GM23338 (cell line): ENCODE measurements around the gene TENM4. TPM values are rescaled to one million over a fixed set of nuclear protein-coding genes. Genes with fewer than 3 reads are reported as not detected.

Experiments
- ATAC-seq: fragments of 200-7000 bp; cut with Tn5 transposase; 3 replicates; pipeline ENCODE4 v1.9.1; 2020
- DNase-seq: peaks from one replicate; pipeline ENCODE4 v3.0.0-alpha.2; 2015; ENCODE audit warnings: low spot score
- H2AFZ ChIP-seq: fragments of 200-600 bp; sonication (generic); 2 replicates; pipeline ENCODE4 v1.8.0; 2016; ENCODE audit warnings: antibody characterized with exemption, mild to moderate bottlenecking, moderate library complexity
- H3F3A ChIP-seq: fragments of 200-600 bp; sonication (generic); replicated peaks from 2 replicates; pipeline ENCODE4 v1.8.0; 2017; ENCODE audit warnings: antibody characterized with exemption, mixed run types, low read depth
- H3K27ac ChIP-seq: fragments of 200-600 bp; sonication (generic); 2 replicates; pipeline ENCODE4 v1.6.1; 2016; ENCODE audit warnings: low read depth
- H3K27me3 ChIP-seq: fragments of 200-600 bp; sonication (generic); 2 replicates; pipeline ENCODE4 v1.8.0; 2016; ENCODE audit warnings: mild to moderate bottlenecking, mixed run types, moderate library complexity; ENCODE audit not compliant: insufficient read depth
- H3K36me3 ChIP-seq: fragments of 200-600 bp; sonication (generic); 2 replicates; pipeline ENCODE4 v1.8.0; 2016; ENCODE audit warnings: mild to moderate bottlenecking; ENCODE audit not compliant: insufficient read depth
- H3K4me1 ChIP-seq: fragments of 200-600 bp; sonication (generic); 2 replicates; pipeline ENCODE4 v1.8.0; 2016; ENCODE audit warnings: mild to moderate bottlenecking, moderate library complexity; ENCODE audit not compliant: insufficient read depth
- H3K4me2 ChIP-seq: fragments of 200-600 bp; sonication (generic); 2 replicates; pipeline ENCODE4 v1.7.1; 2017; ENCODE audit warnings: mixed run types
- H3K4me3 ChIP-seq: fragments of 200-600 bp; sonication (generic); 2 replicates; pipeline ENCODE4 v1.6.1; 2016; ENCODE audit warnings: mixed run types
- H3K79me2 ChIP-seq: fragments of 200-600 bp; sonication (generic); replicated peaks from 2 replicates; pipeline ENCODE4 v1.8.0; 2017; ENCODE audit warnings: mild to moderate bottlenecking; ENCODE audit not compliant: insufficient read depth
- H3K9me2 ChIP-seq: fragments of 200-600 bp; sonication (generic); 2 replicates; pipeline ENCODE4 v1.8.0; 2017; ENCODE audit not compliant: insufficient read depth
- H4K20me1 ChIP-seq: fragments of 200-600 bp; sonication (generic); replicated peaks from 2 replicates; pipeline ENCODE4 v1.8.0; 2017; ENCODE audit warnings: mild to moderate bottlenecking; ENCODE audit not compliant: insufficient read depth
- H3K27ac Mint-ChIP-seq: 2 replicates; pipeline ENCODE4 v1.8.0; 2020; ENCODE audit warnings: inconsistent platforms, mild to moderate bottlenecking, moderate library complexity, mixed read lengths
- H3K27me3 Mint-ChIP-seq: 3 replicates; pipeline ENCODE4 v1.8.0; 2022; ENCODE audit warnings: low read depth, mild to moderate bottlenecking, moderate library complexity, mixed read lengths, inconsistent platforms; ENCODE audit not compliant: insufficient read depth, poor library complexity
- H3K36me3 Mint-ChIP-seq: 3 replicates; pipeline ENCODE4 v1.8.0; 2021; ENCODE audit warnings: low read depth, mild to moderate bottlenecking, inconsistent platforms, moderate library complexity, mixed read lengths
- H3K4me1 Mint-ChIP-seq: 3 replicates; pipeline ENCODE4 v1.8.0; 2020; ENCODE audit warnings: mild to moderate bottlenecking, inconsistent platforms, mixed read lengths
- H3K4me3 Mint-ChIP-seq: 3 replicates; pipeline ENCODE4 v1.8.0; 2021; ENCODE audit warnings: moderate library complexity, mild to moderate bottlenecking, inconsistent platforms, mixed read lengths
- H3K9me3 Mint-ChIP-seq: 3 replicates; pipeline ENCODE4 v1.8.0; 2020; ENCODE audit warnings: moderate library complexity, mild to moderate bottlenecking, inconsistent platforms, mixed read lengths
- CREB1 ChIP-seq: fragments of 250-450 bp; sonication (Bioruptor Pico); IDR thresholded peaks from 2 replicates; pipeline ENCODE4 v1.5.0; 2020; ENCODE audit warnings: low read depth, mild to moderate bottlenecking, moderate library complexity
- CTCF ChIP-seq, 2 experiments: fragments of 200-600 bp in 1 of 2; sonication (generic) in 1 of 2; conservative IDR thresholded peaks; 2 replicates each; pipeline versions ENCODE4 v1.5.1 to v1.6.1; 2016 to 2017; ENCODE audit warnings: antibody characterized with exemption in 2 of 2, low read depth in 2 of 2, mild to moderate bottlenecking in 2 of 2, moderate library complexity in 1 of 2
- EZH2 ChIP-seq: fragments of 200-600 bp; sonication (generic); IDR thresholded peaks from one replicate; pipeline ENCODE4 v1.8.0; 2017; ENCODE audit warnings: antibody characterized with exemption, mild to moderate bottlenecking, low read depth; ENCODE audit not compliant: unreplicated experiment
- EZH2phosphoT487 ChIP-seq: fragments of 200-600 bp; sonication (generic); IDR thresholded peaks from one replicate; pipeline ENCODE4 v1.8.1; 2018; ENCODE audit warnings: antibody characterized with exemption; ENCODE audit not compliant: unreplicated experiment
- JUNB ChIP-seq: IDR thresholded peaks from one replicate; pipeline ENCODE4 v1.6.1; 2016; ENCODE audit warnings: antibody characterized with exemption; ENCODE audit not compliant: unreplicated experiment
- NANOG ChIP-seq: IDR thresholded peaks from 2 replicates; pipeline ENCODE4 v1.6.1; 2016; ENCODE audit warnings: antibody characterized with exemption, borderline replicate concordance
- POLR2AphosphoS5 ChIP-seq: IDR thresholded peaks from 2 replicates; pipeline ENCODE4 v1.6.1; 2016; ENCODE audit warnings: antibody characterized with exemption, low read depth
- STAT1 ChIP-seq: IDR thresholded peaks from one replicate; pipeline ENCODE4 v1.6.1; 2016; ENCODE audit warnings: antibody characterized with exemption; ENCODE audit not compliant: unreplicated experiment
- ZNF114 ChIP-seq: fragments of 250-450 bp; sonication (Bioruptor Pico); IDR thresholded peaks from 2 replicates; pipeline ENCODE4 v1.5.0; 2020; ENCODE audit warnings: mild to moderate bottlenecking, moderate library complexity
- polyA plus RNA-seq: library from polyadenylated mRNA; unstranded; fragments of >200 nt; fragmentation: Nextera tagmentation; extraction: Ambion mirVana; gene quantifications from 2 replicates; pipeline ENCODE4 v1.2.1, GENCODE V29; 2016
- total RNA-seq: library from RNA; depleted of rRNA; stranded (reverse); fragments of >200 nt; shearing (Covaris generic); gene quantifications from 2 replicates; pipeline ENCODE4 v1.2.3, GENCODE V29; 2014
- TF ChIP-seq, protein P1 (sequence below): fragments of 250-450 bp; sonication (Bioruptor Pico); IDR thresholded peaks from 2 replicates; pipeline ENCODE4 v1.5.0; 2020; ENCODE audit warnings: mild to moderate bottlenecking, moderate library complexity
- TF ChIP-seq, protein P2 (sequence below): IDR thresholded peaks from one replicate; pipeline ENCODE4 v1.6.1; 2018; ENCODE audit warnings: antibody characterized with exemption; ENCODE audit not compliant: unreplicated experiment
- TF ChIP-seq, protein P3 (sequence below): IDR thresholded peaks from 2 replicates; pipeline ENCODE4 v1.6.1; 2016; ENCODE audit warnings: antibody characterized with exemption

The TENM4 gene
- total and polyA plus RNA-seq, 2 experiments from 2014 or later: 7.3 TPM

DNA sequence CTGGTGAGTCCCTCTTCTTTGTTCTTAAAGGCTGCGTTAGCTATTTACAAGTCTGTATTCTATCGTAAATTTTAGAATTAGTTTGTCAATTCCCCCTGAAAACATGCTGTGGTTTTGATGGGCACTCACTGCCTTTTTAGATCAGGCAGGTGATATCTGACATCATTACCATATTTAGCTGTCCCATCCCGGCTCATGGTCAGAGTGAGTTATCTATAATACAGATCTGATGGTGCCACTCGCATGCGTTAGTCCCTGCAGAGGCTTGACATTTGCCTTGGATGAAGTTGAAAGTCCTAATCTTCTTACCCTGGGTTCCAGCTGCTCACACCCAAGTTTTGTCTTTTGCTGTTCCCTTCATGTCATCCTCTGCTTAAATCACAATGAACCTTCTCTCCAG lies 715.6 kb downstream of the TENM4 start (continued):
- TF ChIP-seq, protein P1, sequence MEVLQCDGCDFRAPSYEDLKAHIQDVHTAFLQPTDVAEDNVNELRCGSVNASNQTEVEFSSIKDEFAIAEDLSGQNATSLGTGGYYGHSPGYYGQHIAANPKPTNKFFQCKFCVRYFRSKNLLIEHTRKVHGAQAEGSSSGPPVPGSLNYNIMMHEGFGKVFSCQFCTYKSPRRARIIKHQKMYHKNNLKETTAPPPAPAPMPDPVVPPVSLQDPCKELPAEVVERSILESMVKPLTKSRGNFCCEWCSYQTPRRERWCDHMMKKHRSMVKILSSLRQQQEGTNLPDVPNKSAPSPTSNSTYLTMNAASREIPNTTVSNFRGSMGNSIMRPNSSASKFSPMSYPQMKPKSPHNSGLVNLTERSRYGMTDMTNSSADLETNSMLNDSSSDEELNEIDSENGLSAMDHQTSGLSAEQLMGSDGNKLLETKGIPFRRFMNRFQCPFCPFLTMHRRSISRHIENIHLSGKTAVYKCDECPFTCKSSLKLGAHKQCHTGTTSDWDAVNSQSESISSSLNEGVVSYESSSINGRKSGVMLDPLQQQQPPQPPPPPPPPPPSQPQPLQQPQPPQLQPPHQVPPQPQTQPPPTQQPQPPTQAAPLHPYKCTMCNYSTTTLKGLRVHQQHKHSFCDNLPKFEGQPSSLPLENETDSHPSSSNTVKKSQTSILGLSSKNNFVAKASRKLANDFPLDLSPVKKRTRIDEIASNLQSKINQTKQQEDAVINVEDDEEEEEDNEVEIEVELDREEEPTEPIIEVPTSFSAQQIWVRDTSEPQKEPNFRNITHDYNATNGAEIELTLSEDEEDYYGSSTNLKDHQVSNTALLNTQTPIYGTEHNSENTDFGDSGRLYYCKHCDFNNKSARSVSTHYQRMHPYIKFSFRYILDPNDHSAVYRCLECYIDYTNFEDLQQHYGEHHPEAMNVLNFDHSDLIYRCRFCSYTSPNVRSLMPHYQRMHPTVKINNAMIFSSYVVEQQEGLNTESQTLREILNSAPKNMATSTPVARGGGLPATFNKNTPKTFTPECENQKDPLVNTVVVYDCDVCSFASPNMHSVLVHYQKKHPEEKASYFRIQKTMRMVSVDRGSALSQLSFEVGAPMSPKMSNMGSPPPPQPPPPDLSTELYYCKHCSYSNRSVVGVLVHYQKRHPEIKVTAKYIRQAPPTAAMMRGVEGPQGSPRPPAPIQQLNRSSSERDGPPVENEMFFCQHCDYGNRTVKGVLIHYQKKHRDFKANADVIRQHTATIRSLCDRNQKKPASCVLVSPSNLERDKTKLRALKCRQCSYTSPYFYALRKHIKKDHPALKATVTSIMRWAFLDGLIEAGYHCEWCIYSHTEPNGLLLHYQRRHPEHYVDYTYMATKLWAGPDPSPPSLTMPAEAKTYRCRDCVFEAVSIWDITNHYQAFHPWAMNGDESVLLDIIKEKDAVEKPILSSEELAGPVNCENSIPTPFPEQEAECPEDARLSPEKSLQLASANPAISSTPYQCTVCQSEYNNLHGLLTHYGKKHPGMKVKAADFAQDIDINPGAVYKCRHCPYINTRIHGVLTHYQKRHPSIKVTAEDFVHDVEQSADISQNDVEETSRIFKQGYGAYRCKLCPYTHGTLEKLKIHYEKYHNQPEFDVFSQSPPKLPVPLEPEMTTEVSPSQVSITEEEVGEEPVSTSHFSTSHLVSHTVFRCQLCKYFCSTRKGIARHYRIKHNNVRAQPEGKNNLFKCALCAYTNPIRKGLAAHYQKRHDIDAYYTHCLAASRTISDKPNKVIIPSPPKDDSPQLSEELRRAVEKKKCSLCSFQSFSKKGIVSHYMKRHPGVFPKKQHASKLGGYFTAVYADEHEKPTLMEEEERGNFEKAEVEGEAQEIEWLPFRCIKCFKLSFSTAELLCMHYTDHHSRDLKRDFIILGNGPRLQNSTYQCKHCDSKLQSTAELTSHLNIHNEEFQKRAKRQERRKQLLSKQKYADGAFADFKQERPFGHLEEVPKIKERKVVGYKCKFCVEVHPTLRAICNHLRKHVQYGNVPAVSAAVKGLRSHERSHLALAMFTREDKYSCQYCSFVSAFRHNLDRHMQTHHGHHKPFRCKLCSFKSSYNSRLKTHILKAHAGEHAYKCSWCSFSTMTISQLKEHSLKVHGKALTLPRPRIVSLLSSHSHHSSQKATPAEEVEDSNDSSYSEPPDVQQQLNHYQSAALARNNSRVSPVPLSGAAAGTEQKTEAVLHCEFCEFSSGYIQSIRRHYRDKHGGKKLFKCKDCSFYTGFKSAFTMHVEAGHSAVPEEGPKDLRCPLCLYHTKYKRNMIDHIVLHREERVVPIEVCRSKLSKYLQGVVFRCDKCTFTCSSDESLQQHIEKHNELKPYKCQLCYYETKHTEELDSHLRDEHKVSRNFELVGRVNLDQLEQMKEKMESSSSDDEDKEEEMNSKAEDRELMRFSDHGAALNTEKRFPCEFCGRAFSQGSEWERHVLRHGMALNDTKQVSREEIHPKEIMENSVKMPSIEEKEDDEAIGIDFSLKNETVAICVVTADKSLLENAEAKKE (CRISPR knock-in tag): no peak
- TF ChIP-seq CREB1 (CRISPR knock-in tag): no peak
- TF ChIP-seq CTCF (conservative IDR thresholded peaks at IDR 0.05; ENCODE audit: low read depth in 2 of 2): no peak
- TF ChIP-seq EZH2: no peak
- TF ChIP-seq NANOG: no peak
- no peak for TF ChIP-seq POLR2AphosphoS5
- no peak for TF ChIP-seq STAT1

DNA sequence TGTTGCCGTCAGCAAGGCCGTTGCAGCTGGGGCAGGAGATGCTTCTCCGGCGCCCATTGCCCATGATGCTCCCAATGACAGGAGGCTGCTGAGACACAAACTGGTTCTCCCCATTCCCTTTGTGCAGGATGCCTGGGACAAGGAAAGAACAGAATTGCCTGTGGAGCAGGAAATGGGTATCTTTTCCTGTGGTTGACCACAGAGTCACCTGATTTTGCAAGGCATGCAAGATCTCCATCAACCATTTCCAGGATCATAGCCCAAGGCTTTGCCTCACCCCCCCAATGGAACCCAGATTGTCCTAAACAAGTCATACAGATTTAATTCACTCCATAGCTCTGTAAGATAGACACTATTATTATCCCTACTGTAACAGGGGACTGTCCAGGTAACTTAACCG lies 718.0 kb downstream of the TENM4 start:
- Histone ChIP-seq H2AFZ (no peak overlapping the region), H3K27me3 (no peaks in the 10 kb centered on the region), H3K9me2 (no peaks in the 10 kb centered on the region), H3F3A (no peaks in the 10 kb centered on the region), H3K4me3 (no peak overlapping the region), H3K4me1 (no peaks in the 10 kb centered on the region), H3K27ac (no peak overlapping the region), H3K4me2 (no peak overlapping the region), H3K36me3 (no peaks in the 10 kb centered on the region), H3K79me2 (no peaks in the 10 kb centered on the region), H4K20me1 (no peaks in the 10 kb centered on the region)
- Mint-ChIP-seq H3K27me3 (no peaks in the 10 kb centered on the region), H3K36me3 (no peaks in the 10 kb centered on the region), H3K27ac (no peak overlapping the region), H3K4me1 (no peaks in the 10 kb centered on the region), H3K9me3 (no peaks in the 10 kb centered on the region), H3K4me3 (no peak overlapping the region)
- ATAC-seq (no peak), DNase-seq (no peak)
- no peak for TF ChIP-seq CREB1 (CRISPR knock-in tag)
- TF ChIP-seq, protein P2, sequence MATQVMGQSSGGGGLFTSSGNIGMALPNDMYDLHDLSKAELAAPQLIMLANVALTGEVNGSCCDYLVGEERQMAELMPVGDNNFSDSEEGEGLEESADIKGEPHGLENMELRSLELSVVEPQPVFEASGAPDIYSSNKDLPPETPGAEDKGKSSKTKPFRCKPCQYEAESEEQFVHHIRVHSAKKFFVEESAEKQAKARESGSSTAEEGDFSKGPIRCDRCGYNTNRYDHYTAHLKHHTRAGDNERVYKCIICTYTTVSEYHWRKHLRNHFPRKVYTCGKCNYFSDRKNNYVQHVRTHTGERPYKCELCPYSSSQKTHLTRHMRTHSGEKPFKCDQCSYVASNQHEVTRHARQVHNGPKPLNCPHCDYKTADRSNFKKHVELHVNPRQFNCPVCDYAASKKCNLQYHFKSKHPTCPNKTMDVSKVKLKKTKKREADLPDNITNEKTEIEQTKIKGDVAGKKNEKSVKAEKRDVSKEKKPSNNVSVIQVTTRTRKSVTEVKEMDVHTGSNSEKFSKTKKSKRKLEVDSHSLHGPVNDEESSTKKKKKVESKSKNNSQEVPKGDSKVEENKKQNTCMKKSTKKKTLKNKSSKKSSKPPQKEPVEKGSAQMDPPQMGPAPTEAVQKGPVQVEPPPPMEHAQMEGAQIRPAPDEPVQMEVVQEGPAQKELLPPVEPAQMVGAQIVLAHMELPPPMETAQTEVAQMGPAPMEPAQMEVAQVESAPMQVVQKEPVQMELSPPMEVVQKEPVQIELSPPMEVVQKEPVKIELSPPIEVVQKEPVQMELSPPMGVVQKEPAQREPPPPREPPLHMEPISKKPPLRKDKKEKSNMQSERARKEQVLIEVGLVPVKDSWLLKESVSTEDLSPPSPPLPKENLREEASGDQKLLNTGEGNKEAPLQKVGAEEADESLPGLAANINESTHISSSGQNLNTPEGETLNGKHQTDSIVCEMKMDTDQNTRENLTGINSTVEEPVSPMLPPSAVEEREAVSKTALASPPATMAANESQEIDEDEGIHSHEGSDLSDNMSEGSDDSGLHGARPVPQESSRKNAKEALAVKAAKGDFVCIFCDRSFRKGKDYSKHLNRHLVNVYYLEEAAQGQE: no peak
- no peak for TF ChIP-seq NANOG
- TF ChIP-seq JUNB: no peak
- TF ChIP-seq POLR2AphosphoS5: no peak
- TF ChIP-seq, protein P3, sequence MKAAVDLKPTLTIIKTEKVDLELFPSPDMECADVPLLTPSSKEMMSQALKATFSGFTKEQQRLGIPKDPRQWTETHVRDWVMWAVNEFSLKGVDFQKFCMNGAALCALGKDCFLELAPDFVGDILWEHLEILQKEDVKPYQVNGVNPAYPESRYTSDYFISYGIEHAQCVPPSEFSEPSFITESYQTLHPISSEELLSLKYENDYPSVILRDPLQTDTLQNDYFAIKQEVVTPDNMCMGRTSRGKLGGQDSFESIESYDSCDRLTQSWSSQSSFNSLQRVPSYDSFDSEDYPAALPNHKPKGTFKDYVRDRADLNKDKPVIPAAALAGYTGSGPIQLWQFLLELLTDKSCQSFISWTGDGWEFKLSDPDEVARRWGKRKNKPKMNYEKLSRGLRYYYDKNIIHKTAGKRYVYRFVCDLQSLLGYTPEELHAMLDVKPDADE: no peak
- no peak for TF ChIP-seq EZH2phosphoT487
- TF ChIP-seq STAT1: no peak
- no peak for TF ChIP-seq ZNF114
- TF ChIP-seq EZH2: no peak
